GM19240 (cell line): ENCODE results near the gene HSD17B2.

Source experiments
- DNase-seq: peaks from one replicate; pipeline ENCODE4 v3.0.0; 2011; ENCODE audit warnings: low spot score; ENCODE audit not compliant: insufficient read length

The HSD17B2 gene

GRCh38 chr16:82047374-82047773 is 12.3 kb downstream of the HSD17B2 start:
- no peak for DNase-seq

DNA sequence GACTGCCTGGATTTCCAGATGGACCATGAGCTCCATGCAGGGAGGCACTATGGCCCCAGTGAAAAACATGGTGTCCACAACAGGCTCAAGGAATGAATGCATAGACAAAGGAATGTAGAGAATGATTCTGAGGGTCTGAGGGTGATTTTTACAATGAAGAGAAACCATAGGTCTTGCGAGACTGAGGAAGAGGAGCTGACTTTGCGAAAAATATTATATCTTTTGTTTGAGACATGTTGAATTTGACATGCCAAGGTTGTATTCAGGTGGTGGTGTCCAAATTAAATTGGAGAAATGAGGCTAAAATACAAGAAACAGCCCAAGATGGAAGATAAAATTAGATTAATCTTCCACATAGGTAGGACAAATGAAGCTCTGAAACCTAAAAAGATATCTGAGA is 12.7 kb downstream of the HSD17B2 start:
- DNase-seq = no peak

DNA sequence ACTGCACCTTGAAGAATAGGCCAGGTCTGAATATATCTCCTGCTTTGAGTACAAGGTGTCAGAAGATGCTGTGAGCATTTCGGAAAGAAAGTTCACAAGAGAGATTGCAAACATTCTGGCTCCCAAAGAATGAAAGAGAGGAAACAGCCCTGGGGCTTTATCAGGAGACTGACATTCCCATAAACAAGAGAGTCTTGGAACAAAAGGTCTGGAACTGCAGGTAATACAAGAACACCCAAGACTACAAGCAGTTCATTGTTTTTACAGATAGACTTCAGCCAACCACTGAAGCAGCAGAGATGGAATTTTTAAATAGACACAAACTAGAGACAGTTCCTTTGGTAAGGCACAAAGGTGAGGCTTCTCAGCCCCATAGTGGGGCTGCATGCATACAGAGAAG is 14.4 kb downstream of the HSD17B2 start:
- DNase-seq = no peak

DNA sequence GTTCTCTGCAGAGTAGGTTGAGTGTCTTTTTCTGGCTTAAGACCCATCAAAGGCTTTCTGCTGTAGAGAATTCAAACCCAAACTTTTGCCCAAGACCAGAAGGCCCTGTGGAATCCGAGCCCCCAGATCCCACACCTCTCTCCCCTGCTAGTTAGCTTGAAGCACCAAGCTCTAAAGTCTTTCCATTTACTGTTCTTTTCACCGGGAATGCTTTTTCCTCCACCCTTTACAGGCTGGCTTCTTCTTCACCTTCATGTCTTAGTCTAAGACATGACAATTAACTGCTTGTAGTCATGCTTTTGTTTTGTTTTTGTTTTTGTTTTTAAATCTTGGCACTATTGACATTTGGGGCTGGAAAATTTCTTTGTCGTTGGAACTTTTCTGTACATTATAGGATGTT is 15.5 kb downstream of the HSD17B2 start:
- no peak for DNase-seq

DNA sequence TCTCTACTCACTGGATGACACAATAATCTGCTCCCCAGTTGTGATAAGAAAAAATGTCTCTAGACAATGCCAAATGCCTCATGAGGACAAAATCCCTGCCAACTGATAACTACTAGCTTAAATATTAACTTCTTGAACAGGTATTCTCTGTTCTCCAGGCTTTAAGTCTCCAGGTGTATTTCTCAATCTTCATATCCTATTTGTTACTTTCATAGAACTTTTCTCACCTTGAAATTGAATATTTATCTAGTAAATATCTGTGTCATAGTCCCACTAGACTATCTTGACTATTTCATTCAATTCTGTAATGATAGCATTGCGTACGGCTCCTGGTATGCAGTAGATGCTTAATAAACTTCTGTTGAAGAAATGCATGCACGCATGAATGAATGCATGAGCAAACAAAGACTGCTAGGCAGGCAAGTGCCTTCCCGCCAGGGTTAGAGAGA is 15.9 kb downstream of the HSD17B2 start:
- no peak for DNase-seq

GRCh38 chr16:82051656-82052055 is 16.6 kb downstream of the HSD17B2 start:
- no peak for DNase-seq

- no peak for DNase-seq
These were observed 20.1 kb downstream of the HSD17B2 start for GRCh38 chr16:82055117-82055516.

- DNase-seq = no peak
These were observed 20.9 kb downstream of the HSD17B2 start for GRCh38 chr16:82055728-82056549.

- DNase-seq = no peak
These were observed 21.5 kb downstream of the HSD17B2 start for GRCh38 chr16:82056550-82056896.

- no peak for DNase-seq
These were observed 24.3 kb downstream of the HSD17B2 start for GRCh38 chr16:82059161-82059982.

DNA sequence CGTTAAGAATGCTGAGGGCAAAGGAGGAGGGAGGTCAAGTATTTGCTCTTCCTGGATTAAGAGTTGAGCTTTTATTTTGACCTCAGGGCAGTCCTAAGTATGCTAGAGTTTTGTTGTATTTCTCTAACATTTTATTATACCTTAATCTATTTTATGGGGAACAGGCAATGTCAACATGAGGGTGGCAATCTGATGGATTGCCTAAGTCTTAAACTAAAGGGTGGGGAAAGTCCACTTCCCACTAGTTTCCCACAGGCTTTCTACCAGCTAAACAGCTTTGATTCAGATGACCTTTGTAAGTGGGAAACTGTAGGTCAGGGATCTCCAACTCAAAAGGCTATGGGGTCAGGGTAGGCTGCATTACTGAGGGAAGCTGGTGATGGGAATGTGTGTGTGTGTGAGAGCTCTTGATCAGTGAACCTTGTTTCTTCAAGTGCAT is 24.9 kb downstream of the HSD17B2 start:
- DNase-seq = no peak

GRCh38 chr16:82061861-82062525 is 26.9 kb downstream of the HSD17B2 start:
- no peak for DNase-seq

GRCh38 chr16:82062645-82063058 is 27.6 kb downstream of the HSD17B2 start:
- DNase-seq = no peak

GRCh38 chr16:82063456-82064082 is 28.5 kb downstream of the HSD17B2 start:
- no peak for DNase-seq

DNA sequence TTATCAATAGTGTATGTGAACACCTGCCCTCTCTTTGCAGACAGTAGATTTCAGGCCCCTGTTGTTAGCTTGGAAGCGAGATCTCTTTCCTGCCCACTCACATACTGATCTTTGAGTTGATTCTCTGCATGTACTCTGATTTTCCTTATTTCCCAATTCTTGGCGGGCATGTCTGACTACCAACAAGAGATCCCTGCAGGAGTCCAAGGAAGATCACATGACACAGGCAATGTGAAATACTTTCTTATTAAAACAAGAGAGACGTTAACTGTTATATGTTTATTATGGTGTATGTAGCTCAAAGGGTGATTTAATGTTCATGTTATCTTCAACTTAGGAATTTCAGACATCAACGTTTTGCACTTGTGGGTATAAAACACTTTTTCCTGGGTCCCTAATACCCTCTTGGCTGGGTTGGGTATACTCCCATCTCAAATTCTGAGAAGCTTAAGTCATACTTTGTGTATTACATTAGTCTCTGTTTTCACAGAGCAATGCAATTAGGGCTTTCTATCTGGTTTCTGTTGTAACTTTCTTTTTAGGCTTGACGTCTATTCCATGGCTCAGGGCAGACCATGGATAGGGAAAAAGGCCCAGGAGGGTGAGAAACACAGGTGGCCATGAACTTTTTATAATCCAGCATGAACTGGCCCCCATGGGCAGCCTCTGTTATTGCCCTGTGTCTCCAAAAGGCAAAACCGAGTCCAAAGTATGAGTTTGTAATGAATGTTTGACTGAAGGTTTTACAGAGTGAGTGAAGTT is 32.2 kb downstream of the HSD17B2 start:
- DNase-seq = no peak

DNA sequence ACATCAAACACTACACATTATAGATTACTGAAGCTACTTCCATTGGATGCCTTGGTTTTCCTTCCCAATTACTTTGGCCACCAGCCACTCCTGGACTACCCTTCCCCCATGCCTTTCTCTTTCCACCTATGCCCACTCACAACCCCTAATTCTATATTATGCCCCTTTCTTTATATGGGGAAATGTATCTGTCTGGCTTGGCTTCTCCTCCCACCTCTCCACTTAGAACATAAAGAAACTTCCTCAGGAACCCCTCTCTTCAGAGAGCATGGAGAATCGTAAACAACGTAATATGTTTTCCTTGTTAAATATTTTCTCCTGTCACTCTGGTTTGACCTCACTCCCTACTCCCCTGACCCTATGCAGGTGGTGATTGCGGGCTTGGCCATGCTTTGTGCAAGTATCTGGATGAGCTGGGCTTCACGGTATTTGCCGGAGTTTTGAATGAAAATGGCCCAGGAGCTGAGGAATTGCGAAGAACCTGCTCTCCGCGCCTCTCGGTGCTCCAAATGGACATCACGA is 32.8 kb downstream of the HSD17B2 start:
- DNase-seq = no peak

GRCh38 chr16:82070656-82071369 is 35.8 kb downstream of the HSD17B2 start:
- no peak for DNase-seq

- no peak for DNase-seq
These were observed 36.4 kb downstream of the HSD17B2 start for GRCh38 chr16:82071421-82071820.

- DNase-seq = no peak
These were observed 37.3 kb downstream of the HSD17B2 start for GRCh38 chr16:82072313-82072712.

GRCh38 chr16:82074019-82074558 is 39.0 kb downstream of the HSD17B2 start:
- DNase-seq = no peak
